ENCODE results near the gene NRSN1.

GRCh38 chr6:24122139-24122538 lies 3.9 kb upstream of the NRSN1 start:
- TF ChIP-seq POLR2A (IDR thresholded peaks at IDR 0.05) (no peak), EP300 (IDR thresholded peaks at IDR 0.05) (no peak)
- TF ChIP-seq, protein P1, sequence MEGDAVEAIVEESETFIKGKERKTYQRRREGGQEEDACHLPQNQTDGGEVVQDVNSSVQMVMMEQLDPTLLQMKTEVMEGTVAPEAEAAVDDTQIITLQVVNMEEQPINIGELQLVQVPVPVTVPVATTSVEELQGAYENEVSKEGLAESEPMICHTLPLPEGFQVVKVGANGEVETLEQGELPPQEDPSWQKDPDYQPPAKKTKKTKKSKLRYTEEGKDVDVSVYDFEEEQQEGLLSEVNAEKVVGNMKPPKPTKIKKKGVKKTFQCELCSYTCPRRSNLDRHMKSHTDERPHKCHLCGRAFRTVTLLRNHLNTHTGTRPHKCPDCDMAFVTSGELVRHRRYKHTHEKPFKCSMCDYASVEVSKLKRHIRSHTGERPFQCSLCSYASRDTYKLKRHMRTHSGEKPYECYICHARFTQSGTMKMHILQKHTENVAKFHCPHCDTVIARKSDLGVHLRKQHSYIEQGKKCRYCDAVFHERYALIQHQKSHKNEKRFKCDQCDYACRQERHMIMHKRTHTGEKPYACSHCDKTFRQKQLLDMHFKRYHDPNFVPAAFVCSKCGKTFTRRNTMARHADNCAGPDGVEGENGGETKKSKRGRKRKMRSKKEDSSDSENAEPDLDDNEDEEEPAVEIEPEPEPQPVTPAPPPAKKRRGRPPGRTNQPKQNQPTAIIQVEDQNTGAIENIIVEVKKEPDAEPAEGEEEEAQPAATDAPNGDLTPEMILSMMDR (IDR thresholded peaks at IDR 0.05), result no peak

Data from stomach (tissue), 4 donors.